Stimulated activated CD4-positive, alpha-beta T cell treated with anti-CD3 and anti-CD28 coated beads, Interleukin-1b, Interleukin-23, amount 100 ng/mL, for 1 hour (primary cell): ENCODE results near the gene MS4A8.
"Not testable (repeated sequence)": the region's sequence is repeated elsewhere in the genome, so short reads cannot be mapped to it uniquely, and the experiment has no call there.

Source experiments
- DNase-seq, 2 donors: peaks; one replicate each; pipeline ENCODE4 v3.0.0-alpha.2; 2020; ENCODE audit warnings: low read depth in 2 of 2

Gene MS4A8, protein sequence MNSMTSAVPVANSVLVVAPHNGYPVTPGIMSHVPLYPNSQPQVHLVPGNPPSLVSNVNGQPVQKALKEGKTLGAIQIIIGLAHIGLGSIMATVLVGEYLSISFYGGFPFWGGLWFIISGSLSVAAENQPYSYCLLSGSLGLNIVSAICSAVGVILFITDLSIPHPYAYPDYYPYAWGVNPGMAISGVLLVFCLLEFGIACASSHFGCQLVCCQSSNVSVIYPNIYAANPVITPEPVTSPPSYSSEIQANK

DNA sequence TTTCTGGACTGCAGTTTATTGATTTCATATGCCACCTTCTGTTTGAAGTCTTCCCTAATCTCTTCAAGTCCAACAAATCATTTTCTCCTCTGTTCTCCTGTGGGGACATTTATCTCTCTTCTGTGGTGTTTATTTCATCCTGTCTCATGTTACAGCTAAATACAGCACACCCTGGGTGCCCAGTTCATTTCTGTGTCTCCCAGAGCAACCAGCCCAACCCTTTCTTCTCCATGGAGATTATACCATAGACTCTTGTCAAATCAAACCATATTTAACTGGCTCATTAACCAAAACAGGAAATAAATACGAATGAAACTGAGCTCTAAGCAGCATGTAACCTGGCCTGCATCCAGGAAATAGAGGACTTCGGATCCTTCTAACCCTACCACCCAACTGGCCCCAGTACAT is at the start of gene MS4A8:
Gene MS4A8, plus strand, starts transcription at position 329 of the 408 bp plus-strand sequence. CDS start 1,249 bp downstream, outside the sequence.
- no peak for DNase-seq

DNA sequence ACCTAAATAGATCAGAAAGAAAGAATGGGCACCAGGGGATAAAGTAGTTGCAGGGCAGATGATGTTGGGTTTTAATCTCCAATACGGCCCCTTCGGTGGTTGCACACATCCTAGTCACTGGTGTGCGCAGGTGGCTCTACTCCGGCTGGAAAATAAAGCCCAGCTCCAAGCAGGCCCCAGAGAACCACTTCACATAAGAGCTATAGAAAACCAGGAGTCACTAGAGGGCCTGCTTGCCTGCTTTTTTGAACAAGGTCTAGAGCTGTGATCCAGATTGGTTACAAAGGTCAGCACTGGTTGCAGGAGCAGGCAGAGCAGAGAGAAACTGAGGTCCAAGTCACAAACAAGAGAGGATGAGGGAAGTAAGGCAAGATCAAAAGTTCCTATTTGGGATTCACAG is 41.5 kb upstream of the MS4A8 start:
- no peak for DNase-seq

DNA sequence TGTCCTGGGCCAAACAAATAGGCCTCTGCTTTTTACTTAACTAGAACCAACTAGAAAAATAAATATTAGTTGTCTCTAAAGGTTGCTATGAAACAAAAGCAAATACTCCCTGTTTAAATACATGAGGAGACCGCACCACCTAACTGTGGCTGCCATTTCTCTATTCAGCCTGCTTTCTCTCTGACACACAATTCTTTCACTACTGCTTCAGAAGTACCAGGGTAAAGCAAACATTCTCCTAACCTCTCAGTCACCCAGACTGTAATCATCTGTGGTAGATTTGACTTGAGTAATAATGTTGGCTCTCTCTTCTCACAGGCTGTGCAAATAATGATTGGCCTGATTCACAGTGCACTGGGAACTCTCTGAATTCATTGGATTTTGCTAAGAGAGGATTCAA is 41.0 kb upstream of the MS4A8 start:
- DNase-seq: no peak

DNA sequence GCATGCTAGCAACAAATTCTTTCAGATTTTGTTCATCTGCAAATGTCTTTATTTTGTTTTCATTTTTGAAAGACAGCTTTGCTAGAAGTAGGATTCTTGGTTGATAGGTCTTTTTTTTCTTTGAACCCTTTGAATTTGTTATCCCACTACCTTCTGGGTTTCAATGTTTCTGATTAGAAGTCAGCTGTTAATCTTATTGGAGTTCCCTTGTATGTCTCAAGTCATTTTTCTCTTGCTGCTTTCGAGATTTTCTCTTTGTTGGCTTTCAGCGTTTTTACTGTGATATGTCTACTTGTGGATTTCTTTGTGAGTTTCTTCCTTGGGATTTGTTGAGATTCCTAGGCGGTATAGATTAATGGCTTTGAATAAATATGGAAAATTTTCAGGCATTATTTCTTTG is 27.2 kb upstream of the MS4A8 start:
- no peak for DNase-seq

DNA sequence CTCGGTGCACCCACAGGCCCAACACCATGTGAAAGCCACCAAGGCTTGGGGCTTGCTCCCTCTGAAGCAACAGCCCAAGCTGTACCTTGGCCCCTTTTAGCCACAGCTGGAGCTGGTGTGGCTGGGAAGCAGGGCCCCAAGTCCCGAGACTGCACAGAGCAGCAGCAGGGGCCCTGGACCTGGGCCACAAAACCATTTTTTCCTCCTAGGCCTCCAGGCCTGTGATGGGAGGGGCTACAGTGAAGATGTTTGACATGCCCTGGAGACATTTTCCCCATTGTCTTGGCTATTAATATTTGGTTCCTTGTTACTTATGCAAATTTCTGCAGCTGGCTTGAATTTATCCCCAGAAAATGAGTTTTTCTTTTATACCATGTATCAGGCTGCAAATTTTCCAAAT is 21.2 kb upstream of the MS4A8 start:
- not testable (repeated sequence) for DNase-seq

DNA sequence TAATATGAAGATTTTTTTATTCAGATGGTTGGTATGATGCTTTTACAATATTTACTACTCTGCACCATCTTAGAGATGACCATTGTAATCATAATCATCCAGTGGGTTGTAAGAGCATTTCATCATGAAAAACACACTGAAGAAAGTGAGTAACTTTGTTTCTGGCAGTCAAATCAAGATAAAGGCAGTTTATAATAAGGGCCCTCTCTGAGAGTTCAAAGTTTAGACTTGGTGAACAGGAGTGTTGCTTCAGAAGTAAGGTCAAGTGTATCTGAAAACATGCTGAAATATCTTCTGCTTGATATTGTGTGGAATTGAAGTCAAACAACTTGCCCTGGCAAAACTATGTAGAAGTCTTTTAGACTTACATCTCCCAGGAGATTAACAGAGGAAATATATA is 19.5 kb upstream of the MS4A8 start:
- DNase-seq: no peak

DNA sequence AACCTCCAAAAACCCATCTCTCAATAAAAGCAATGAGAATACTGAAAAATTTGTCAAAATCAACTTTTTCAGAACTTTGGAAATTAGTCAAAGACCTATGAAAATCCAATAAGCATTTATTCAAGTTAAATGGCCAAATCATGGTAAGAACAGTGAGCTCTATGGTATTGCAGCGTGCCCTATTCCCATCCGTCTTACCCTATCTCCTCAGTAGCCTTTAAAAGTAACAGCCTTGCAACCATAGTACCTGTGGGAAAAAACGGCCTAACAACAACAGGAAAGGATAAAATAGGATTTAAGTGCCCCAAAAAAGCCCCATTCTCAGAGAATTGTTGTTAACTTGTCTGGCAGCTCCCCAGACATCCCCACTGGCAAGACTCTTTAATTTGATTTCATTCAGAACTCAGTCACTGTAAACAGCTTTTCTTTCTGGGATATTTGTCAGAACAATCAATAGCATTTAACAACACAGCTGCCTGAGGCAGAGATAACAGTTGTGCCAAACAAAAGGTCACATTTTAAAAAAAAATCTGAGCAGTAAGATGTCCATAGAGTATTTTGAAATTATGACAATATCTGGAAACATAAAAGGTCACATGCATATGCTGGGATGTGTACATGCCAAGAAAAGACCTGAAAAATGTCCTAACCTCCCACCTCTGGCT is 18.8 kb upstream of the MS4A8 start:
- no peak for DNase-seq

DNA sequence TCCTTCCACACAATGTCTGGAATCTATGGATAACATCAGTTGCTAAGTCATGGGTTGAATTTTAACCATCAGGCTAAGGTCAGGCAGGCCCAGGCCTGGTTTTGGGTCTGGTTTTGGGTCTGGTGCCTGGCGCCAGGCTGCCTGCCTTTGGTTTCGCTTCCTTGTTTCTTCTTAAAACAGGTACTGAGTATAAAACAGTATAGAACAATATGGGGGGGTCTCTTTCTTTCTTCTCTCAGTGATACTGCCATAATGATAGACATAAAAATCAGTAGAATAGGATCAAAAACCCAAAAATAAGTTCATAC is 14.9 kb upstream of the MS4A8 start:
- DNase-seq: not testable (repeated sequence)

DNA sequence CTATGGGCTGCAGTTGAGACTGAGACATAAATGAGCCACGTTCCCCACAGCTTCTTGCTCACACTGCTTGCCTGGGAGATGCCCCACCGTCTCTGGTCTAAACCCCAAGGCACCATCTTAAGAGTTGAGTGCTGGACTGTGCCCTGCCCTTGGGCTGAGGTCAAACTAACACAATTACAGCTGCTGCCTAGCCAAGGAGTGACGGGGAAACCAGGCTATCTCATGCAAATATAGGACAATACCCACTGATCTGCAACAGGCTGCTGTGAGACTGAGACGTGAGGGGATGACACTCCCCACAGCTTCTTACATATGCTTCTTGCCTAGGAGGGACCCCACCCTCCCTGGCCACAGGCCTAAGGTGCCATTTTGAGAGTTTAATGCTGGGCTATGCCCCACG is 7.8 kb upstream of the MS4A8 start:
- no peak for DNase-seq

DNA sequence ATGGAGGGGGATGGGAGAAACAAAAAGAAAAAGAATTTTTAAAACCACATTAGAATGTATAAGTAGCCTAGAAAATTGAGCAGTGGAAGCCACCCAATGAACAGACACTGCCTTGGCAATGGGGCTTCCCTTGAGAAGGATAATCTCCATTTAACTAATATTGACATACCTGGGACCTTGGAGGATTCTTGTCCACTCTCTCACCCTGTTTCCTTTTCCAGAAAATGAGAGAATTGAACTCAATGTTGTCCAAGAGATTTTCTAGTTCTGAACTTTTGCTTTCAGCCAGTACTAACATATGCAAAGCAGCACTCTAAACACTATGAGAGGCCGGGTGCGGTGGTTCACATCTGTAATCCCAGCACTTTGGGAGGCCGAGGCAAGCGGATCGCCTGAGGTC is 524 bp downstream of the MS4A8 start:
- no peak for DNase-seq

DNA sequence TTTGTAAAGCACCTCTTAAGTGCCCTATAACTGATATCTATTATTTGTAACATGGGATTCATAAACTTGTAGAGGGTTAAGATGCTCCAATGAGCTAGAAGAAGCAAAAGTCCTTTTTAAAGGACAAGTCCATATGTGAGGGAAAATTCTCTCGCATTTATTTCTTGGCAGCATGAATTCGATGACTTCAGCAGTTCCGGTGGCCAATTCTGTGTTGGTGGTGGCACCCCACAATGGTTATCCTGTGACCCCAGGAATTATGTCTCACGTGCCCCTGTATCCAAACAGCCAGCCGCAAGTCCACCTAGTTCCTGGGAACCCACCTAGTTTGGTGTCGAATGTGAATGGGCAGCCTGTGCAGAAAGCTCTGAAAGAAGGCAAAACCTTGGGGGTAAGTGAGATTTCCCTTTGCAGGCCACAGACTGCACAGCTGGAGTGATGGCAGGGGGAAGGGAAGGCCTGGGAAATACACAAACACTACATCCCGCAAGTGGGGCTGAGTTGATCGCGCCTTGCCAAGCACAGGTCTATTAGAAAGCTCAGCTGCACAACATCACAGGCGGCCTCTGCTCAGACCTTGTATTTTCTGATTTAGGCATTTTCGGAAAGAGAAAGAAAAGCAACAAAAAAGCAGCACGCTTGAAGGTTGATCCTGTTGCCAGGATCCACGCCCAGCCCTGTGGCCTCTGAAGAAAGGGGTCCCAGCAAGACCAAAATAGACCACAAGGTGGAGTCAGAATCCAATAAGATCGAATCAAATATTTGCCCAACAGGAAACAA is 1.5 kb downstream of the MS4A8 start:
- DNase-seq: no peak

DNA sequence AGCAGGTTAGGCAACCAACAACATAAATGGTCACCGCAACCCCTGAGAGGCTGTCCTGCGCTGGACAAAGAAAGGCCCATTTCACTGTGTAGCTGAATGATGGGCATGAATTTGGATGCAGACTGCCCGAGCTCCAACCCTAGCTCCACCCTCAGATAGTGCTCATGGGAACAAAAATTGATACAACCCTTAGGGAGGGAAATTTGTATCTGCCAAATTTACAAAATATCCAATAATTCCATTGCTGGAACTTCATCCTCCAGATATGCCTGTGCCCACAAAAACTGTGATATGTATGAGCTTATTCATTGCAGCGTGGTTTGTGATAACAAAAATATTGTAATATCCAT is 2.0 kb downstream of the MS4A8 start:
- DNase-seq: no peak

DNA sequence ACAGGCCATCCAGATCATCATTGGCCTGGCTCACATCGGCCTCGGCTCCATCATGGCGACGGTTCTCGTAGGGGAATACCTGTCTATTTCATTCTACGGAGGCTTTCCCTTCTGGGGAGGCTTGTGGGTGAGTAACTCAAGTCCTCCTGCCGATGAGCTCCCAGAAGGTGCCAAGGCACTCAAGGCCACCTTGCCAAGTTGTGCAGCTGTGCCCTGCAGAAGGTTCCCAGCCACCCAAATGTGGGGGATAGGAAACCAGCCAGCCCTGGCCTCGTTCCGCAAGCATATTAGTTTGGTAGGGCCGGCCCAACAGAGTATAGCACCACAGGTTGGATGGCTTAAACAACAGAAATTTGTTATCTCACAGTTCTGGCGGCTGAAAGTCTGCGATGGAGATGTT is 4.0 kb downstream of the MS4A8 start:
- DNase-seq: no peak

DNA sequence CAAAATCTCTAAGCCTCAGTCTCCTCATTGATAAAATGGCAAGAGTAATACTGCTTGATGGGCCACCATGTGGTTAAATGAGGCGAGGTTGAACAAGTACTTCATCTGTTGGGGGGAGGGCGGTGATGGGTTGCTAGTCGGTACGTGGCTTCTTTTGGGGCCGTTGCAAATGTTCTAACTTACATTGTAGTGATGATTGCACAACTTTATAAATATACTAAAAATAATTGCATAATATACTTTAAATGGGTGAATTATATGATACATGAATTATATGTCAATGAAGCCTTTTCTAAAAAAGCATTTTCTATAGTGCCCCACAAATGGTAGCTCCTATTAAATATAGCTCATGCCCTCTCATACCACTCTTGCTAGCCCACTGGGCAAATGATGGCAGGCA is 6.5 kb downstream of the MS4A8 start:
- no peak for DNase-seq

DNA sequence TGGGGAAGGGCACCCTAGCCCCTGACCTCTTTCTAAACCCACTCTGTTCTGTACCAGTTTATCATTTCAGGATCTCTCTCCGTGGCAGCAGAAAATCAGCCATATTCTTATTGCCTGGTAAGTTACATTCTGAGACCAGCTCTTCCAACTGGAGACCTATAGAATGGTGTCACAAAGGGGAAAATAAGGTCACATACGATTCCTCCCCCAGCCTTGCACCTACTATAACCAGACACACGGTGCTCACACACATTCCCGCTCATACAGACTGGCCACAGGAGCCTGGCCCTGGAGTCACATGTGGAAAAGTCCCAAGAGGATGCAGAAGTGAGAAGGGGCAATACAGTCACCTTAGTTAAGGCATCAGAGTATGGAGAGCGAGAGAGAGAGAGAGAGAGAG is 7.5 kb downstream of the MS4A8 start:
- DNase-seq: no peak

DNA sequence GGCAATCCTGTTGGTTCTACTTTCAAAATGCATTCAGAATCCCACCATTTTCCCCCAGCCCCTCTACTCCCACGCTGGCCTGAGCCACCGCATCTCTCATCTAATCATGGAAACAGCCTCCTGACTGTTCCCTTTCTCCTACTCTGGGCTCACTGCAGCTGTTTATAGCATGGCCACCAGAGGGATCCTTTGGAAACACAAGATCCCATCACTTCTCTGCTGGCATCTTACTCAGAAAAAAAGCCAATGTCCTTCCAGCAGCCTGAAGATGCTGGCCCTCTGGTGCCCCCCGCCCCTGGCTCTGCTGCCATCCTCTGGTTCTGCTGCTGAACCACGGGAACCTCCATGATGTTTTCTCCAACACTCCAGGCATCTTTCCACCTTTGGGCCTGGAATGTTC is 11.1 kb downstream of the MS4A8 start:
- DNase-seq: no peak

DNA sequence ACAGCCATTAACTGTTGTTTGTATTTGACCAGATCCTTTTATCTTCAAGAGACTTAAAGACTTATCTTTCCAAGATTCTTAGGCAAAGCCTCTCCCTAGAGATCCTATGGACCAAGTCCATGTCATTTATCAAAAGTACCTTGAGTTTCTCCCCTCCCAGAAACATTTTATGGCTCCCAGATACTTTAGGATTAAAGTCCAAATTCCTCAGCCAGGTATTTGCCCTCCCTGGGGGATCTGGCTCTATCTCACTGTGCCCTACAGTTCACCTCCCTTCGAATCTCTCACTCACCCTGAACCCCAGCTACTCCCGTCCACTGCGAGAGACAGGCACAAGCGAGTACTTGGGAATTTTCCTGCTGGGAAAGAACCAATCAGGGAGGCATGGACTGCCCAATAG is 11.9 kb downstream of the MS4A8 start:
- DNase-seq: no peak

DNA sequence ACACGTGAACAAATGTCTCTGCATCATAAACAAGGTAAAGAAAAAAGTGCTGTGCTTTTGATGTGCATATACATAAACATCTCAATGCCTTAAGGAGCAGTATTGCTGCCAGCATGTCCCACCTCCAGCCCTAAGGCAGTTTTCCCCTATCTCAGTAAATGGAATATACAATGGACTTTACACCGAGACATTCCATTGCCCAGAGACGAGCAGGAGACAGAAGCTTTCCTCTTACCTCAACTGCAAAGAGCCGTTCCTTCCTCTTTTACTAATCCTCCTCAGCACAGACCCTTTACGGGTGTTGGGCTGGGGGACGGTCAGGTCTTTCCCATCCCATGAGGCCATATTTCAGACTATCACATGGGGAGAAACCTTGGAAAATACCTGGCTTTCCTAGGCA is 14.0 kb downstream of the MS4A8 start:
- DNase-seq: not testable (repeated sequence)

DNA sequence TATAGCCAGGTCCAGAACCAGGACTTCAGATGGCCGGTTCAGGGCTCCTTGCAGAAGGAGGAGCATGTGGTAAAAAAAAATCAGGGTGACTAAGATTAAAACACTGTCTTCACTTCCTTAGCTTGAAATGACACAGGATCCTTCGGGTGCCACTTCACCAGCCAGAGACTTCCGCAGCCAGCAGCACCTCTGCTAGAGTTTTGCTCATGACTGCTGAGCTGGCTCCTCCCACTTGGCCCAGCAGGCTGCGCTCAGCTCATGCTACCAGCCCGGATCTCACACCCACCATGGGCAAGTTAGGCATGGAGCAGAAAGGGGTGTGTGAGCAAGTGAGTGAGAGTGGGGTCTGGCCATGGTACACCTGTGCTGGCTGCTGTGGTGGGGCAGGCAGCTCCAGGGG is 18.5 kb downstream of the MS4A8 start:
- no peak for DNase-seq

DNA sequence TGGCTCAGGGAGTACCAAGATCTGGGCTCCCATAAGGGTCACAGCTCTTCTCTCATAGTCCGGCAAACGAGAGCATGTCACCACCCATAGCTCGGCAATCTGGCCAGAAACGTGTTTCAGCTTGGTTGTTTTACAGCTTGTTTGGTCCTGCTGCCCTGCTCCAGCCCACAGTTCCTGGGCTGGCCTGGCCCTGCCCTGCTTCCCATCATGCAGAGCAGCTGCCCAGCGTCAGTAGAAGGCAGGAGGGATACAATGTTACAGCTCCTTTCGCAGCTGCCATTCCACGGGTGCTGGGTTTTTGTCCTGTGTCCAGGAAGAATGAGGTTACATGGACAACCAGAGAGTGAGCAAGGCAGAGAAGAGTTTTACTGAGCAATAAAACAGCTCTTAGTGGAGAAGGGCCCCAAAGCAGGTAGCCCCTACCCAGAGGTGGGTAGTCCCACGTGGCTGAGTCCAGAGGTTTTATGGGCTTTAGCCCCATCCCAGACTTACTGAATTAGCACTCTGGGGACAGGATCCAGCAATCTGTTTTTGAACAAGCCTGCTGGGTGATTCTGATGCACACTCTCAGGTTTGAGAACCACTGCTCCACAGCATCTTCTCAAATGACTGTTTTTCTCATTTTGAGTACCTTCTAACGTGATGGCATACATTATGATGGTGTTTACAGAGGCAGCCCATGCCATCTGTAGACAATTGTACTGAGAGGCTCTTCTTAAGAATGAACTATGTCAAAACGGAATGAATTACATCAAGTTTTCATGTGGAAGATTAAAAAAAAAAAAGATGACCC is 19.3 kb downstream of the MS4A8 start:
- no peak for DNase-seq

DNA sequence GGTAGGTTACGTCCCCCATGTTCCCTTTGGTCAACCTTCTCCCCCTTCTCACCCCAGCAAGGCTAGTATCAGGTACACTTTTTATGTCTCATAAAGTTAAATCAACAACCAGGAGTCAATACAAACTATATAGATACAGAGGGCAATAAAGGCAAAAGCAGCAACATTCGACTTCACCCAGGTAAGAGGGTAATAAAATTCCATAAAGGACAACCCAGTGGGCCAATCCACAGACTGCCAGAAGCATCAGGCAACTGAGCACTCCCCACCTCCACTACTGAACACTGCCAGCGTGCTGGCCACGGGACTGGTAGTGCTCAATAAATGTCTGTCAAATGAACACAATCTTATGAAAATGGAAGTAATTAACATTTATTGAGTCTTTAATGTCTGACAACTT is 20.0 kb downstream of the MS4A8 start:
- no peak for DNase-seq

DNA sequence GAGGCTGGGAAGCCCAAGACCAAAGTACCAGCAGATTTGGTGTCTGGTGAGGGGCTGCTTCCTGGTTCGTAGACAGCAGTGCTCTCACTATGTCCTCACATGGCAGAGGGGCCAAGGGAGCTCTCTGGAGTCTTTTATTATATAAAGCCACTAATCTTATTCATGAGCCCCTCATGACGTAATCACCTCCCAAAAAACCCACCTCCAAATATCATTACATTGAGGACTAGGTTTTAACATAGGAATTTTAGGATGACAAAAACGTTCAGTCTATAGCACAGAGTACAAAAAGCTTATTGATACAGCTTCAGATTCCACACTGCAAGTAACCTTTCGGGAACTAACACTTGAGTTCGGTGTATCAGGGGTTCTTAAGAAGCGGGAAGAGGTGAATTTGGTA is 21.0 kb downstream of the MS4A8 start:
- no peak for DNase-seq

DNA sequence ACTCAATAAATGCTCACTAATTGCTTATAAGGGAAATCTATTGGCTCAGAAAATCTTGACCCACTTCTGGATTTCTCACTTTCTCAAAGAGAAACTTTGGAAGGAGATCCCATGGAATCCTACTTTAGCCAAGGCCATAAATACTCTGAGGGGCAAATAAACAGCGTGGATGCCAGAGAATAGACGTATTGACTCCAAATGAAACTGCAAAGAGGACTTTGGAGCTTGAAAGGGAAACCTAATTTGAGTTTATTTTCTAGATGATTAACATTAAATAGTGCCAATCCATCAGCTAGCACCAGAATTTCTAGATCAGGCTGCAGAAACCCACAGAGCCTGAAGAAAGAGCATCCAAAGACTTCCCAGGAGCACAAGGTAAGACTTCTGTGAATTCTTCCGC is 25.0 kb downstream of the MS4A8 start, which contains the start of gene MS4A18:
Gene MS4A18, plus strand, starts transcription at position 301 of the 400 bp plus-strand sequence.
- DNase-seq: no peak
